ENCODE measurements around the gene SPC24.

The SPC24 gene

GRCh38 chr19:11176466-11177193, 21.0 kb upstream of the SPC24 start:
- ATAC-seq (ENCODE audit: low read depth) (no peak), DNase-seq (ENCODE audit: low spot score) (no peak)
- Histone ChIP-seq H3K36me3 (ENCODE audit: low read depth) (peaks cover 37% of the 10 kb centered on the region; the same call in 1 of the 2 replicates), H3K4me1 (ENCODE audit: insufficient read depth, poor library complexity, severe bottlenecking) (no peaks in the 10 kb centered on the region), H3K27ac (ENCODE audit: poor library complexity, severe bottlenecking) (no peak overlapping the region), H3K4me3 (ENCODE audit: severe bottlenecking) (no peak overlapping the region), H3K9me3 (ENCODE audit: severe bottlenecking) (no peaks in the 10 kb centered on the region), H3K27me3 (ENCODE audit: insufficient read depth, poor library complexity, severe bottlenecking) (no peaks in the 10 kb centered on the region)
- TF ChIP-seq, protein P1, sequence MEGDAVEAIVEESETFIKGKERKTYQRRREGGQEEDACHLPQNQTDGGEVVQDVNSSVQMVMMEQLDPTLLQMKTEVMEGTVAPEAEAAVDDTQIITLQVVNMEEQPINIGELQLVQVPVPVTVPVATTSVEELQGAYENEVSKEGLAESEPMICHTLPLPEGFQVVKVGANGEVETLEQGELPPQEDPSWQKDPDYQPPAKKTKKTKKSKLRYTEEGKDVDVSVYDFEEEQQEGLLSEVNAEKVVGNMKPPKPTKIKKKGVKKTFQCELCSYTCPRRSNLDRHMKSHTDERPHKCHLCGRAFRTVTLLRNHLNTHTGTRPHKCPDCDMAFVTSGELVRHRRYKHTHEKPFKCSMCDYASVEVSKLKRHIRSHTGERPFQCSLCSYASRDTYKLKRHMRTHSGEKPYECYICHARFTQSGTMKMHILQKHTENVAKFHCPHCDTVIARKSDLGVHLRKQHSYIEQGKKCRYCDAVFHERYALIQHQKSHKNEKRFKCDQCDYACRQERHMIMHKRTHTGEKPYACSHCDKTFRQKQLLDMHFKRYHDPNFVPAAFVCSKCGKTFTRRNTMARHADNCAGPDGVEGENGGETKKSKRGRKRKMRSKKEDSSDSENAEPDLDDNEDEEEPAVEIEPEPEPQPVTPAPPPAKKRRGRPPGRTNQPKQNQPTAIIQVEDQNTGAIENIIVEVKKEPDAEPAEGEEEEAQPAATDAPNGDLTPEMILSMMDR (IDR thresholded peaks at IDR 0.05; ENCODE audit: poor library complexity, severe bottlenecking) = no peak

GRCh38 chr19:11175920-11176319, 20.3 kb upstream of the SPC24 start:
- no peaks in the 10 kb centered on the region for H3K27me3 ChIP-seq (ENCODE audit: insufficient read depth, poor library complexity, severe bottlenecking)
- TF ChIP-seq, protein P1 (IDR thresholded peaks at IDR 0.05; ENCODE audit: poor library complexity, severe bottlenecking) = no peak

DNA sequence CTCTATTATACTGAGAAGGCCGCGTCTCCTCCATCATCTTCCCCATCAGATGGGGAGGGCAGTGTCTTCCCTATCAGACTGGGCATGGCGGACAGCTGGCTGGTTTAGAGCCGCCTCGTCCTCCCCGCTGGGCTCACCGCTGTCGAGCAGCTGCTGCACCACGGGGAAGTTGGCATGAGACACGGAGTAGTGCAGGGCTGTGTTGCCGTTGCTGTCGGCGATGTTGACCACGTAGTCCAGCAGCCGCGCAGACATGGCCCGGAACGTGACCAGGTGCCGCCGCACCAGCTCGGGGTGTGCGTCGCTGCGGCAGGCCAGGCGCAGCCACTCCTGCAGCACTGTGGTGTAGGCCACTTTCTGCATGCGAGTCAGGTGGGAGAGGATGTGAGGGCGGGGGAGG, 18.8 kb upstream of the SPC24 start:
- H3K4me3 ChIP-seq (ENCODE audit: severe bottlenecking) = no peak overlapping the region
- no peak for DNase-seq (ENCODE audit: low spot score)
- H3K27ac ChIP-seq (ENCODE audit: poor library complexity, severe bottlenecking) = no peak overlapping the region
- H3K9me3 ChIP-seq (ENCODE audit: severe bottlenecking) = no peaks in the 10 kb centered on the region
- peaks cover 57% of the 10 kb centered on the region for H3K36me3 ChIP-seq (ENCODE audit: low read depth)
- H3K4me1 ChIP-seq (ENCODE audit: insufficient read depth, poor library complexity, severe bottlenecking) = no peaks in the 10 kb centered on the region
- H3K27me3 ChIP-seq (ENCODE audit: insufficient read depth, poor library complexity, severe bottlenecking) = no peaks in the 10 kb centered on the region
- TF ChIP-seq, protein P1 (IDR thresholded peaks at IDR 0.05; ENCODE audit: poor library complexity, severe bottlenecking) = no peak
- no peak for ATAC-seq (ENCODE audit: low read depth)

More at GRCh38 chr19:11175920-11176319, 20.3 kb upstream of the SPC24 start:
- ATAC-seq (ENCODE audit: low read depth) = no peak
- no peaks in the 10 kb centered on the region for H3K9me3 ChIP-seq (ENCODE audit: severe bottlenecking)
- peaks cover 41% of the 10 kb centered on the region for H3K36me3 ChIP-seq (ENCODE audit: low read depth)
- no peak overlapping the region for H3K27ac ChIP-seq (ENCODE audit: poor library complexity, severe bottlenecking)
- no peaks in the 10 kb centered on the region for H3K4me1 ChIP-seq (ENCODE audit: insufficient read depth, poor library complexity, severe bottlenecking)
- H3K4me3 ChIP-seq (ENCODE audit: severe bottlenecking) = no peak overlapping the region
- no peak for DNase-seq (ENCODE audit: low spot score)

DNA sequence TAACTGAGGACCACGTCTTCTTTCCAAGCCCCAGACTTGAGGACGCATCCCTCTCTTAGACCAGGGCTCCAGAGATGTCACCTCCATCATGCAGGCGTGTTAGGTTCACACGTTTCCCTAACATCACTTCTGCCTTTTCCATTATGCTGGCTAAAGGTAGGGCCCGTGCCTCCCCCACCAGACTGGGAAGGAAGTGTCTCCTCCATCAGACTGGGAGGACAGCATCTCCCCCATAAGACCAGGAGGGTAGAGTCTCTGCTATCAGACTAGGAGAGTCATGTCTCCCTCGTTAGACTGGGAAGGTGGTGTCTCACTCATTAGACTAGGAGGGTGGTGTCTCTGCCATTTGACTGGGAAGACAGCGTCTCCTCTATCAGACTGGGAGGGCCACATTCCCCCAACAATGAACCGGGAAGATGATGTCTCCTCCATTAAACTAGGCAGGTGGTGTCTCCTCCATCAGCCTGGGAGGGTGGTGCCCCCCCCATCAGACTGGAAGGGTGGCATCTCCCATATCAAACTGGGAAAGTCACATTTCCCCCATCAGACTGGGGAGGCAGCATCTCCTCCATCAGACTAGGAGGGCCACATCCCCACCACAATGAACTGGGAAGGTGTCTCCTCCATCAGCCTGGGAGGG, 18.1 kb upstream of the SPC24 start:
- H3K9me3 ChIP-seq (ENCODE audit: severe bottlenecking) = no peaks in the 10 kb centered on the region
- TF ChIP-seq, protein P1 (IDR thresholded peaks at IDR 0.05; ENCODE audit: poor library complexity, severe bottlenecking) = no peak
- peaks cover 5% of the 10 kb centered on the region for H3K4me1 ChIP-seq (ENCODE audit: insufficient read depth, poor library complexity, severe bottlenecking)
- ATAC-seq (ENCODE audit: low read depth) = no peak
- no peak overlapping the region for H3K27ac ChIP-seq (ENCODE audit: poor library complexity, severe bottlenecking)
- no peak overlapping the region for H3K4me3 ChIP-seq (ENCODE audit: severe bottlenecking)
- DNase-seq (ENCODE audit: low spot score) = no peak
- H3K27me3 ChIP-seq (ENCODE audit: insufficient read depth, poor library complexity, severe bottlenecking) = no peaks in the 10 kb centered on the region
- H3K36me3 ChIP-seq (ENCODE audit: low read depth) = peaks cover 59% of the 10 kb centered on the region

DNA sequence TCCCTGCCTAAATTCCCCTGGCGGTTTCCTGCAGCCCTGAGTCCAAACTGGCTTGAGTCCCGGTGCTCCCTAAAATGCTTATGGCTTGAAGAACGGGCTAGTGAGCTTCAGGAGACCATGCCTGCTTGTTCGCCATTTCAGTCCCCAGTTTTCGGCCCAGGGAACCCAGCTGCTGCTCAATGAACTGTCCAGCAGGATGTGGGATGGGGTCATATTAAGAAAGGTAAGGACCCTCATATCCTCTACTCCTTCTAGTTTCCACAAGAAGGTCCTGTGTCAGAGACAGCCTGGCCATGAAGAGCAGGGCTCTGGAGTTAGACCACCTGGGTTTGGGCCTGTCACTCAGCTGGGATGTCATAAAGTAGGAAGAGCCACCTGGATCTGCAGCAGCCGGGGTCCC, 17.0 kb upstream of the SPC24 start:
- H3K27ac ChIP-seq (ENCODE audit: poor library complexity, severe bottlenecking) = no peak overlapping the region
- H3K27me3 ChIP-seq (ENCODE audit: insufficient read depth, poor library complexity, severe bottlenecking) = no peaks in the 10 kb centered on the region
- H3K9me3 ChIP-seq (ENCODE audit: severe bottlenecking) = no peaks in the 10 kb centered on the region
- H3K4me3 ChIP-seq (ENCODE audit: severe bottlenecking) = no peak overlapping the region
- ATAC-seq (ENCODE audit: low read depth) (no peak), DNase-seq (ENCODE audit: low spot score) (no peak)
- H3K4me1 ChIP-seq (ENCODE audit: insufficient read depth, poor library complexity, severe bottlenecking) = peaks cover 11% of the 10 kb centered on the region
- TF ChIP-seq, protein P1 (IDR thresholded peaks at IDR 0.05; ENCODE audit: poor library complexity, severe bottlenecking) = no peak
- H3K36me3 ChIP-seq (ENCODE audit: low read depth) = peaks cover 64% of the 10 kb centered on the region

Data from RWPE2 (cell line).